Activated CD8-positive, alpha-beta memory T cell treated with anti-CD3 and anti-CD28 coated beads, Interleukin-2, amount 10 ng/mL, durations not matched to agents 7 days and 5 days (primary cell): ENCODE data around the gene MEGF6. TPM values are rescaled to one million over a fixed set of nuclear protein-coding genes. Genes with fewer than 3 reads are reported as not detected.

Source experiments
- ATAC-seq: fragments of 150-1000 bp; cut with Tn5 transposase; one replicate; pipeline ENCODE4 v1.10.0; 2021; ENCODE audit warnings: moderate library complexity
- CTCF ChIA-PET: fragments of 350-600 bp; sonication (Branson Sonifier 250); formaldehyde crosslinking; loops from one replicate; lab custom pipeline; 2021; ENCODE audit warnings: antibody characterized with exemption; lab: Charles Lee
- DNase-seq: peaks from one replicate; pipeline ENCODE4 v3.0.0-alpha.2; 2020
- H3K27ac Mint-ChIP-seq: one replicate; pipeline ENCODE4 v1.8.0; 2021; ENCODE audit warnings: mild to moderate bottlenecking, mixed read lengths
- H3K27me3 Mint-ChIP-seq: one replicate; pipeline ENCODE4 v1.8.0; 2021; ENCODE audit warnings: mixed read lengths
- H3K36me3 Mint-ChIP-seq: one replicate; pipeline ENCODE4 v1.8.0; 2021; ENCODE audit warnings: mild to moderate bottlenecking, mixed read lengths
- H3K4me1 Mint-ChIP-seq: one replicate; pipeline ENCODE4 v1.8.0; 2021; ENCODE audit warnings: mixed read lengths
- H3K4me3 Mint-ChIP-seq: one replicate; pipeline ENCODE4 v1.8.0; 2021; ENCODE audit warnings: mild to moderate bottlenecking, moderate library complexity, mixed read lengths
- H3K9me3 Mint-ChIP-seq: one replicate; pipeline ENCODE4 v1.8.0; 2022; ENCODE audit warnings: low read depth, mixed read lengths
- total RNA-seq, 2 experiments: library from RNA; stranded (reverse); gene quantifications; one replicate each; pipeline ENCODE4 v1.2.3, GENCODE V29; 2021

The MEGF6 gene
- total RNA-seq, 2 experiments from 2014 or later = 2.1 to 11.2 TPM

DNA sequence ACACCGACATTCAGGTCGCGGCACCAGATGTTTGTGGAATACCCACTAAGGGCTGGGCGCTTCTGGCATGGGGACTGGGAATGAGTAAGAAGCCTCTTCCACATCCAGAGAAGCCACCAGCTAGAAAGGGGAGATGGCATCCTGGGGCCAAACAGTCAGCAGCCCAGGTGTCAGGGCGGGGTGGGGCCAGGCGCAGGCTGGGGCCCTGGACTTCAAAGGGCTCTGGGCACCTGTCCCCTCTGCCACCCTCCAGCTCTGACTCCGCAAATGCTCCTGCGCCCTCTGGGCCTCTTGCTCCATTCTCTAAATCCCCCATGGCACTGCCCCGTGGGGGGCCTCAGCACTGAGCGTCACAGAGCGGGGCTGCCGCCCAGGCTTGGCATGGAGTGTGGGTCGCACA, 70.4 kb downstream of the MEGF6 start:
- Mint-ChIP-seq H3K27ac (no peak overlapping the region), H3K4me3 (no peak overlapping the region), H3K36me3 (no peaks in the 10 kb centered on the region), H3K9me3 (no peaks in the 10 kb centered on the region), H3K27me3 (no peaks in the 10 kb centered on the region), H3K4me1 (no peaks in the 10 kb centered on the region)
- no peak for ATAC-seq
- CTCF ChIA-PET = interaction anchor here (0.9 to 1.5 kb wide), 2 partner anchors 23 to 24 kb away, joined by 3 read pairs; no protein-coding TSS in a partner anchor
- no peak for DNase-seq

DNA sequence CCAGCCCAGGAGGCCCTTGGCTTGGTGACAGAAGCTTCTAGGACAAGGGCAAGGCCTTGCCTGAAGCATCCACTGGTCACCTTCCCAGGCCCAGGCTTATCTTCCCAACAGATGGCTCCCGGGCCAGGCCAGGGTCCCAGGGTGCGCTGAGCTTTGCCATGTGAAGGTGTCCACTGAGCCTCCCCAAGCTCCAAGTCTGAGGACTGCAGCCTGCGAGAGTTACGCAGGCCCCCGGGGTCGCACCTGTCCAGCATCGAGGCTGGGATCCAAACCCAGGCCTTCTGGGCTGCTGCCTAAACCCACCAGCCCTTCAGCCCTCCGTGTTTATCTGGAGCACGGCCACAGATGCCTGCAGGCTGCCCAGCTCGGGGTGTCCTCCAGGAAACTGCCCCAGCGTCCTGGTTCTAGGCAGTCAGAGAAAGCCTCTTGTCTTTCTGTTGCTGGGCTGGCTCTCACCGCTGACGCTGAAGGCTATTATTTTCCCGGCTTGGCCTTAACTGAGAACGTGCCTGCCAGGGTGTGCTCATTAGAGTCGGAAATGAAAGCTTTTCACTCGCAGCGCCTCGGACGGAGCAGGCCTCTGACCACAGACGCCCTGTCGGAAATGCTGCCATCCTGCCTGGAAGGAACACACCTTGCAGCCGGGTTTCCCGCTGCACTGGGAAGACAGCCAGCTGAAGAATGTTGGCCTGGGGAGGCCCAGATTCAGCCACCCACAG, 71.4 kb downstream of the MEGF6 start:
- CTCF ChIA-PET = interaction anchor here (0.9 kb wide), 1 partner anchor 25 kb away, joined by 3 read pairs; no protein-coding TSS in a partner anchor
- H3K4me1 Mint-ChIP-seq = no peaks in the 10 kb centered on the region
- no peaks in the 10 kb centered on the region for H3K9me3 Mint-ChIP-seq
- H3K27me3 Mint-ChIP-seq = no peaks in the 10 kb centered on the region
- DNase-seq = no peak
- H3K27ac Mint-ChIP-seq = no peak overlapping the region
- no peak overlapping the region for H3K4me3 Mint-ChIP-seq
- ATAC-seq = no peak
- no peaks in the 10 kb centered on the region for H3K36me3 Mint-ChIP-seq

DNA sequence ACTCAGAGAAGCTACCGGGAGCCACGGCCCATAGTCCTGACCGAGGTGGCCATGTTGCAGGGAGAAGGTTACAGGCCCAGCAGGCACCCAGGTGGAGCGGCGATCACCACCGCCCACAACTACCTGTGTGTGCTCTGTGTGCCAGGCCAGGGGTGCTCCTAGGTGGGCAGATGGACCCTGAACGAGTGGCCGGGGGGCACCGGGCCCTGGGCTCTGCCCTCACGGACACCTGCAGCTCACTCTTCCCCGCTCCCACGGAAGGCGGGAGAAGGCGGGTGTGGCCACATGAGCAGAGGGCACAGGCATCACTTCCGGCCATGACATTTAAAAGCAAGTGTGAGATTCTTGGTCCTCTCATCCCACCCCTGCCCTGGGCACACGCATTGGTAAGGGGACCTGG, 73.9 kb downstream of the MEGF6 start:
- CTCF ChIA-PET = interaction anchor here (1.6 kb wide), 1 partner anchor 47 kb away, joined by 4 read pairs; no protein-coding TSS in a partner anchor
- no peaks in the 10 kb centered on the region for H3K27me3 Mint-ChIP-seq

DNA sequence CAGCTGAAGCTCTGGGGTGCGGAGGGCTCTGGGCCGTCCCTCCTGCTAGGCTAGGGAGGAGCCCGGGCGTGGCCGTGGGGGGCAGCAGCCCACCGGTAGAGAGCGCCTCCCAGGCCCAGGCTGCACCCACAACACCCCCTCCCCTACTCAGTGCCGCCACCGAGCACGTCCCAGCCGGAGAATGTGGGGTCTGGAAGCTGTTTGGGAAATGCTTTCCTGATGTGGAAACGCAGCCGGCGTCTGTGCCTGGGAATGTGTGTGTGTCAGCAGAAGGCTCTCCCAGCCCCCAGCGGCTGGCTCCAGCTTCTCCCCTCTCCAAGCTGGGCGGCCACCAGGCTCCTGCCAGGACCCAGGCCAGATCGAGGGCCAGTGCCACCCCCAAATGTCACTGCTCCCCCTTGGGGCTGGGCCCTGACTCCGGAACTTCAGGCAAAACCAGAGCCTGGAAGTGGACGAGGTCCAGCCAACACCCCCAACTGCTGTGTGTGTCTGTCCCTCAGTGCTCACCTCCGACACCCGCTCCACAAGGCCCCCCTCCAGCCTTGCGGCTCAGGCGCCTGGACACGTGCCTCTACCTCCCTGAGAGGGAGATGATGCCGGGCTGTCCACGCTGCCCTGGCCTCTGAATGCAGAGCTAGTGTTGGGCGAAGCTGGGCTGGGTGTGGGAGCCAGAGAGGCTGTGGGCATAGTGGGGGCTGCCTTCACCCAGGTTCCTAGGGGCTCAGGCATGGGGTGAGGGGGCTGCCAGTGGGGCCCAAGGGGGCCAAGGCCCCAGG, 74.7 kb downstream of the MEGF6 start:
- ATAC-seq (no peak), DNase-seq (no peak)
- Mint-ChIP-seq H3K4me1 (no peaks in the 10 kb centered on the region), H3K36me3 (no peaks in the 10 kb centered on the region), H3K27ac (no peak overlapping the region), H3K9me3 (no peaks in the 10 kb centered on the region), H3K27me3 (no peaks in the 10 kb centered on the region), H3K4me3 (no peak overlapping the region)
- CTCF ChIA-PET = interaction anchor here (1.4 to 1.6 kb wide), 2 partner anchors 46 to 83 kb away, joined by 3 to 4 read pairs; no protein-coding TSS in a partner anchor

More for the DNA sequence above, 73.9 kb downstream of the MEGF6 start:
- Mint-ChIP-seq H3K27ac (no peak overlapping the region), H3K4me1 (no peaks in the 10 kb centered on the region), H3K9me3 (no peaks in the 10 kb centered on the region), H3K4me3 (no peak overlapping the region), H3K36me3 (no peaks in the 10 kb centered on the region)
- ATAC-seq (no peak), DNase-seq (no peak)

DNA sequence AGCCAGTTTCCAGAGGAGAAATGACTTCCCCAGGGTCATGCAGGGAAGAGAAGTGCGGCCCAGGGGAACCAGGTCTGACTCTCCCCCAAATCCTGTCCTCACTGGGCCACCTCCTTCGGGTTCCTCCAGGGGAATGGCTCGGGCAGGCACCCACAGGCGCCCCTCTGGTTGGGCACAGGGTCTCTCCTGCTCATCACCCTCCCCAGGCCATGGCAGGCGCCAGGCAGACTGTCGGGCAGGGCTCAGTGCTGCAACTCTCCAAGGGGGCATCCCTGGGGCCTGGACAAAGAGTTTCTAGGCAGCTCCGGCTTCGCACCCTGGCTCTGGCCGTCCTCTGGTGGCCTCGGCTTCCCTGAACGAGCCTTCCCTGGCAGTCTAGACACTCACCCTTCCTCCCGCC, 75.6 kb downstream of the MEGF6 start:
- no peaks in the 10 kb centered on the region for H3K36me3 Mint-ChIP-seq
- H3K4me1 Mint-ChIP-seq = peaks cover 2% of the 10 kb centered on the region
- H3K4me3 Mint-ChIP-seq = no peak overlapping the region
- no peak for ATAC-seq
- H3K27me3 Mint-ChIP-seq = no peaks in the 10 kb centered on the region
- CTCF ChIA-PET = interaction anchor here (1.4 kb wide), 1 partner anchor 83 kb away, joined by 3 read pairs; no protein-coding TSS in a partner anchor
- no peak for DNase-seq
- H3K27ac Mint-ChIP-seq = no peak overlapping the region
- no peaks in the 10 kb centered on the region for H3K9me3 Mint-ChIP-seq

DNA sequence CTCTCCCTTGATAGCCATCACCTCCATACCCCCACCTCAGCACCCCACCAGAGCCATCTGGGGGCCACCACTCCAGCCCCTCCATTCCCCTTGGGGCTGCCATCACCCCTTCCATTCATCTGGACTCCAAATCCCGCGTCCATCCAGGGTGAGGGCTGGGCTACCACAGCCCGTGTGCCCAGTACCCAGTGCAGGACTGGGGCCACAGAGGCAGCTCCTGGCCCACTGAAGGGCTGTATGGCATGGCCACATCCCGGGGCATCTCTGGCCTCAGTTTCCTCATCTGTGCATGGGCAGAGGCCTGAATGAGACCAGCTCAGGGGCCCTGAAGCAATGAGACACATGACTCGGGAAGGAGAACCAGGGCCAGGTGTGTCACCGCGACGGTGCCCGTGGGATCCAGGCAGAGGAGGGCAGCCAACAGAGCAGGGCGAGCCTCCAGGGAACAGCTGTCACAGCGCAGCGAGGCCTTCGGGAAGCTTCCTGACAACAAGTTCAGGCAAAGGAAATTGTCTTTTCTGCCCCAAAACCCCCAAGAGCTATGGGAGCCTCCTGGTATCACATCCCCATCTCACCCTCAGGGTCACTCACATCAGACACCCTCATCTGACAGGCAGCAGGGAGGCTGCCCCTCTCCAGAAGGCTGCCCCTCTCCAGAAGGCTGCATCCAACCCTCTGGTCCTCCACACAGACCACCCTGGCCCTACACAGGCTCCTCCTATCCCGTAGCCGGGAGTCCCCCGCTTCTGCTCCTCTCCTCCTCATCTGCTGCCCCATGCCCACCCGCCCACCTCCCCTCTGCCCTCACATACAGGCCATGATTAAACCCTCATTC, 76.3 kb downstream of the MEGF6 start:
- DNase-seq (no peak), ATAC-seq (no peak)
- Mint-ChIP-seq H3K4me1 (peaks cover 4% of the 10 kb centered on the region), H3K27me3 (no peaks in the 10 kb centered on the region), H3K4me3 (no peak overlapping the region), H3K36me3 (no peaks in the 10 kb centered on the region), H3K9me3 (no peaks in the 10 kb centered on the region), H3K27ac (no peak overlapping the region)
- CTCF ChIA-PET = interaction anchor here (1.4 kb wide), 1 partner anchor 84 kb away, joined by 3 read pairs; no protein-coding TSS in a partner anchor

DNA sequence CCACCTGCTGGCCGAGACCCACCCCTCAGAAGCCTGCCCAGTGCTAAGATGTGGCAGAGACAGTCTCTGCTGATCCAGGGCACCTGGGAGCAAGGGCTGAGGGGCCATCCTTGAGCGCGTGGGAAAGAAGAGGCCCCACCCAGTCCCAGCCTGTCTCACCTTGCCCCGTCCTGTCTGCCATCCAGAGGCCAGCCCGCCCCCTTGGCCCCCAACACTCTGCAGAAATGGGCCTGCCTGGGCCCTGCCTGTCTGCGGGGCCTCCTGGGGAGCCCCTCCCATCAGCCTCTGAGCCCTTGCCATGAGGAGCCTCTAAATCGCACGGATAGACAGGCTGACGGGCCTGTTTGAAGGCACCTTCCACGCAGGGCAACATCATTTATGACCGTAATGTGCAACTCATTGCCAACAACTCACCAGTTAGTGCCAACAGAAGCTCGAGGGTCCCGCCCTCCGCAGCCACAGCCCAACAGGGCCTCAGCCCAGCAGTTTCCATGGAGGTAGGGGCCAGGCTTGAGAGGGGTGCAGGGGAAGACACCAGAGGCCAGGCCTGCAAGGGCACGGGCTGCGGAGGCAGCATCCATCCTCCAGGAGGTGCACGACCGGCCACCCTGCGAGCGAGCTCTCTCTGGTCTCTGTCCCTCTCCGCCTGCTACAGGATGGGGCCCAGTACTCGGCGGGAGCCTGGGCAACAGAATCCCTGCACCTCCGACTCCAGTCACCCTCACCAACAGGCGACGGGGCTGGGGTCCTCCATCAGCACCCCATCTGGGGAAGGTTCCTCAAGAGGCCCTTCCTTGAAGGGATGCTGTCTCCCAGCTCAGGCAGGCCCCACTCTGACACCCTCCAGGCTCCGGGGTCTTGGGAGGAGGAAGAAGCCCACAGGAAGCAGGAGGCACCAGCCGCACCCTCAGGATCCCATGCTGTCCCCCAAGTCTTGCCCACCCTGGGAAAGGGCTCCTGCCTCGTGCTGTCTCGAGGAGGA, 78.0 kb downstream of the MEGF6 start:
- no peaks in the 10 kb centered on the region for H3K27me3 Mint-ChIP-seq
- no peak overlapping the region for H3K27ac Mint-ChIP-seq
- DNase-seq (no peak), ATAC-seq (no peak)
- H3K36me3 Mint-ChIP-seq = no peaks in the 10 kb centered on the region
- H3K4me1 Mint-ChIP-seq = peaks cover 4% of the 10 kb centered on the region
- no peak overlapping the region for H3K4me3 Mint-ChIP-seq
- CTCF ChIA-PET = no interaction called here
- H3K9me3 Mint-ChIP-seq = no peaks in the 10 kb centered on the region

DNA sequence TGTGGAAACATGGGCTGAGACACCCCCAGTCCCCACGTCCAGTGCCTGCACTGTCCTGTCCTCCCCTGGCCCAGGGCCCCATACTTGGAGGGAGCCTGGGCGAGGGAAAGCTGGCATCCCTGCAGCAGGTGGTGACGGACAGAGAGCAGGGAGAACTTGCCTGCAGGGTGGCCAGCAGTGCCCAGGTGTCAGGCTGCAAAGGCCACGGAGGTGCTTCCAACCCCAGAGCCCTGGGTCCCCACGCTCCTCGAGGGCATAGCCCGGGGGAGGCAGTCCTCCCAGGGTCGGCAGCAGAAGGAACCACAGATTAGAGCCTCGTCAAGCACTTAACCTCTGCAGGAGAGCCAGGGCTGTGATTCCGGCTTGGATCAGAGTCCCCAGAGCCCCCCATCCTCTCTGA, 79.4 kb downstream of the MEGF6 start:
- Mint-ChIP-seq H3K4me3 (no peak overlapping the region), H3K4me1 (peaks cover 4% of the 10 kb centered on the region), H3K36me3 (no peaks in the 10 kb centered on the region), H3K9me3 (no peaks in the 10 kb centered on the region), H3K27me3 (no peaks in the 10 kb centered on the region), H3K27ac (no peak overlapping the region)
- CTCF ChIA-PET = no interaction called here
- no peak for ATAC-seq
- no peak for DNase-seq

DNA sequence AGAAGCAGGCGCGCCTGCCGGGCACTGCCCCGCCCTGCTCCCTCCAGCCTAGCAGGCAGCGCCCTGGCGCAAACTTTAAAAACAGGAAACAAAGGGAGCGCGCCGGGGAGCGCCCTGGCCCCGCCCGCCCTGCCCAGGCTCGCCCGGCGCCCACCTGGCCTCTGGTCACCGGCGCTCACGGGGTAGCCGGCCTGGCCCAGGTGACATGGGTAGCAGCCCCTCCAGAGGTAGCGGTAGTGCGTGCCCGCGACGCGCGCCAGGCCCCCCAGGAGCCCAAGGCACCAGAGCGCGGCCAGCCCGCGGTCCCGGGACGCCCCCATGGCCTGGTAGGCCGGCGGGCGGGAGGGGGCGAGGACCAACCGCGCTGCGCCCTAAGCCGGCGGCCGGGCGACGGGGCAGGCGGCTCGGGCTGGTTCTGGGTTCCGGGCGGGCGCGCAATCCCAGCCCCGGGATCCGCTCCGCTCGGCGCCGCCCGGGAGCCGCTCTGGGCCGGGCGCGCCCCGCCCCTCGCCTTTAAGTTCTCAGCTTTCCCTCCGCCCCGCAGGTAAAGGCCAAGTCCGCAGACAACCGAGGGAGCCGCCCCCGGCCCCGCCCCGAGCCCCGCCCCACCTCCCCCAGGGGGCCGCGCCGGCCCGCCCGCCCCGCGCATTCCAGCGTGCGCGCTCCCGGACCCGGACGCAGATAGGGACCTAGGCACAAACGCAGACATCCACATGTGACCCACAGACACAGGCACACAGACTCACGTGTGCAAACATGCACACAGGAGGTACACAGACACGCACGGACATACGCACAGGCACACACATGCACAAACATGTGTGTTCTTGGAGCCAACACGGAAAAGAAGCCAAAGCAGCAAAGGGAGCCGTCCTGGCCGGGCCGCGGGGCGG, 80.1 kb downstream of the MEGF6 start:
- CTCF ChIA-PET = interaction anchor here (1.4 kb wide), 1 partner anchor 41 kb away, joined by 5 read pairs; no protein-coding TSS in a partner anchor
- H3K27me3 Mint-ChIP-seq = no peaks in the 10 kb centered on the region
- no peaks in the 10 kb centered on the region for H3K9me3 Mint-ChIP-seq
- H3K4me3 Mint-ChIP-seq = peak overlapping the region; percentile 72
- DNase-seq (peak; percentile 83), ATAC-seq (peak; percentile 85)
- peaks cover 4% of the 10 kb centered on the region for H3K4me1 Mint-ChIP-seq
- no peaks in the 10 kb centered on the region for H3K36me3 Mint-ChIP-seq
- H3K27ac Mint-ChIP-seq = peak overlapping the region; percentile 74

DNA sequence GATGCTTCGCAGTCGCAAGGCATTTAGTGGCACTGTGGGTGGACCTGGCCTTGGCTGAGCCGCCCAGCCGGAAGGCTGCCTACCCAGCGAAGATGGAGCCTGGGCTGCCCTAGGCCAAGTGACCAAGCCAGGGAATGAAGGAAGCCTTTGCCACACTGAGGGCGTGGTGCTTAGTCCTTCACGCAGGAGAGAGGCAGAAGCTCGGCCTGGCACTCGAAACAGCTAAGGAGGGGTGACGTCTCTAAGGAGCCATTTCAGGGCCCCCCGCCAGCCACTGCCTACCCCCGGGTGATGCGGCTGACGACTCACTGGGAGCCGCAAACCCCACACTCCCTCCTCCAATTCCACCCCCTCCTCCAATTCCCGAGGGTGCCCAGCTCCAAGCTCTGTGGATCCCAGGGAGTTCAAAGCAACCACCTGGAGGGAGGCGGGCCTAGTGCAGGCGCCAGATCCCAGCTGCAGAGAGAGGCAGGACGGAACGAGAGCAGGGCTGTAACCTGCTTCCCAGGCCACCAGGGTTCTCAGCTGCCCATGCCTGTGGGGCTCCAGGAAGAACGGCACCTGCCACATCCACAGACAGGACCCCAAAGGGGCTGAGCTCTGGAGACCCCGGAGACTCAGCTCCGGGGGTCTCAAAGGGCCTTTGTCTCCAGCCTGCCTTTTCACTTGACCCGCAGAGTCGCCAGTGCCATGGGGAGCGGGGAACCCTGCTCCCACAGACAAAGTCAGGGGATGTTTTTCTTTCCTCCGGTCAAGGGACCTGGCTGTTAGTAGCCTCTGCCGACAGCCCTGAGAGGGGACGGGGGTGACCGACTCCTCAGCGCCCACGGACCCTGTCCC, 81.0 kb downstream of the MEGF6 start:
- H3K9me3 Mint-ChIP-seq = no peaks in the 10 kb centered on the region
- peaks cover 4% of the 10 kb centered on the region for H3K4me1 Mint-ChIP-seq

More for the DNA sequence above, 81.0 kb downstream of the MEGF6 start:
- H3K27me3 Mint-ChIP-seq = no peaks in the 10 kb centered on the region
- H3K27ac Mint-ChIP-seq = peak overlapping the region; percentile 46
- ATAC-seq = no peak
- H3K4me3 Mint-ChIP-seq = peak overlapping the region; percentile 72
- DNase-seq = no peak
- no peaks in the 10 kb centered on the region for H3K36me3 Mint-ChIP-seq
- CTCF ChIA-PET = interaction anchor here (1.4 kb wide), 1 partner anchor 40 kb away, joined by 5 read pairs; no protein-coding TSS in a partner anchor
